ENCODE results near the gene LMBRD1. TPM values are rescaled to one million over a fixed set of nuclear protein-coding genes. Genes with fewer than 3 reads are reported as not detected.

Gene LMBRD1
- total and polyA plus RNA-seq, 2 experiments from 2014 or later = 54.3 to 88.6 TPM

GRCh38 chr6:69817358-69817757, 20.5 kb upstream of the LMBRD1 start:
- TF ChIP-seq EZH2phosphoT487 (IDR thresholded peaks at IDR 0.05; ENCODE audit: low read depth, severe bottlenecking, unreplicated experiment) (no peak), CTCF (IDR thresholded peaks at IDR 0.05; ENCODE audit: poor library complexity) (no peak), EZH2 (IDR thresholded peaks at IDR 0.05; ENCODE audit: borderline replicate concordance) (no peak)
- Histone ChIP-seq H3K27ac (no peak overlapping the region), H3K4me2 (no peak overlapping the region), H4K20me1 (ENCODE audit: insufficient read depth, poor library complexity, severe bottlenecking) (no peaks in the 10 kb centered on the region), H3K27me3 (no peaks in the 10 kb centered on the region), H3K4me3 (no peak overlapping the region), H2AFZ (no peak overlapping the region), H3K79me2 (no peaks in the 10 kb centered on the region), H3K9me2 (replicated peaks; ENCODE audit: insufficient read depth) (no peaks in the 10 kb centered on the region), H3K9me3 (ENCODE audit: low read depth) (no peaks in the 10 kb centered on the region), H3K36me3 (replicated peaks; ENCODE audit: insufficient read depth, low read depth) (no peaks in the 10 kb centered on the region), H3K4me1 (ENCODE audit: insufficient read depth) (no peaks in the 10 kb centered on the region)
- no peak for DNase-seq (ENCODE audit: low spot score)

GRCh38 chr6:69816569-69816968, 19.8 kb upstream of the LMBRD1 start:
- Histone ChIP-seq H3K4me2 (no peak overlapping the region), H4K20me1 (ENCODE audit: insufficient read depth, poor library complexity, severe bottlenecking) (no peaks in the 10 kb centered on the region), H3K27ac (no peak overlapping the region), H3K4me3 (no peak overlapping the region), H3K79me2 (no peaks in the 10 kb centered on the region), H3K9me2 (replicated peaks; ENCODE audit: insufficient read depth) (no peaks in the 10 kb centered on the region), H3K4me1 (ENCODE audit: insufficient read depth) (no peaks in the 10 kb centered on the region), H3K9me3 (ENCODE audit: low read depth) (no peaks in the 10 kb centered on the region), H3K36me3 (replicated peaks; ENCODE audit: insufficient read depth, low read depth) (no peaks in the 10 kb centered on the region), H3K27me3 (no peaks in the 10 kb centered on the region), H2AFZ (no peak overlapping the region)
- WGBS (ENCODE audit: low lambda C conversion rate, missing lambda C conversion rate) = 62% methylated on average over 3 of the region's 3 CpGs
- no peak for TF ChIP-seq EZH2phosphoT487 (IDR thresholded peaks at IDR 0.05; ENCODE audit: low read depth, severe bottlenecking, unreplicated experiment)
- TF ChIP-seq EZH2 (IDR thresholded peaks at IDR 0.05; ENCODE audit: borderline replicate concordance) = no peak
- TF ChIP-seq CTCF (IDR thresholded peaks at IDR 0.05; ENCODE audit: poor library complexity) = no peak
- no peak for DNase-seq (ENCODE audit: low spot score)

GRCh38 chr6:69816026-69816425, 19.2 kb upstream of the LMBRD1 start:
- Histone ChIP-seq H2AFZ (no peak overlapping the region), H3K4me1 (ENCODE audit: insufficient read depth) (no peaks in the 10 kb centered on the region), H3K27ac (no peak overlapping the region), H3K79me2 (no peaks in the 10 kb centered on the region), H3K36me3 (replicated peaks; ENCODE audit: insufficient read depth, low read depth) (no peaks in the 10 kb centered on the region), H3K4me3 (no peak overlapping the region), H4K20me1 (ENCODE audit: insufficient read depth, poor library complexity, severe bottlenecking) (no peaks in the 10 kb centered on the region), H3K4me2 (no peak overlapping the region), H3K9me2 (replicated peaks; ENCODE audit: insufficient read depth) (no peaks in the 10 kb centered on the region), H3K27me3 (no peaks in the 10 kb centered on the region), H3K9me3 (ENCODE audit: low read depth) (no peaks in the 10 kb centered on the region)
- WGBS (ENCODE audit: low lambda C conversion rate, missing lambda C conversion rate) = 97% methylated on average over 1 of the region's 1 CpG
- TF ChIP-seq CTCF (IDR thresholded peaks at IDR 0.05; ENCODE audit: poor library complexity) = no peak
- TF ChIP-seq EZH2 (IDR thresholded peaks at IDR 0.05; ENCODE audit: borderline replicate concordance) = no peak
- no peak for TF ChIP-seq EZH2phosphoT487 (IDR thresholded peaks at IDR 0.05; ENCODE audit: low read depth, severe bottlenecking, unreplicated experiment)
- DNase-seq (ENCODE audit: low spot score) = no peak

DNA sequence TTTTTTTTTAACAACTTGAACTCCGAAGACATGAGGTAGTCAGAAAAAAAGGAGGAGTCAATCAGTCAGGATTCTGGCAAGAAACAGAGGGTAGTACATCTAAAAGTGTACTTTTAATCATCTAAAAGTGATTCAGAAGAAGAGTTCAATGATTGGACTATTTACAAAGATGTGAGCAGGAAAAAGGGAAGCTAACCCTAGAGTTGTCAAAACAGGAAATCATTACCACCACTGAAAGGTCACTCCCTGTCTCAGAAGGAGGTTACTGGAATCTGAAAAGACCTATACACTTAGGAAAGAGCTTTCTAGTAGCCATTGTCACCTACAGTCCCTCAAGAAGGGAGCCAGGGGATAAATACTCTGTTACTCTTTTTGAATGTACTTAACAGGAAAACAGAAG, 16.7 kb upstream of the LMBRD1 start:
- no peak overlapping the region for H3K27ac ChIP-seq
- DNase-seq (ENCODE audit: low spot score) = no peak
- H3K9me2 ChIP-seq (replicated peaks; ENCODE audit: insufficient read depth) = no peaks in the 10 kb centered on the region
- H3K4me2 ChIP-seq = no peak overlapping the region
- no peaks in the 10 kb centered on the region for H3K79me2 ChIP-seq
- TF ChIP-seq EZH2 (IDR thresholded peaks at IDR 0.05; ENCODE audit: borderline replicate concordance) (no peak), CTCF (IDR thresholded peaks at IDR 0.05; ENCODE audit: poor library complexity) (no peak), EZH2phosphoT487 (IDR thresholded peaks at IDR 0.05; ENCODE audit: low read depth, severe bottlenecking, unreplicated experiment) (no peak)
- H3K9me3 ChIP-seq (ENCODE audit: low read depth) = no peaks in the 10 kb centered on the region
- H3K4me3 ChIP-seq = no peak overlapping the region
- no peaks in the 10 kb centered on the region for H3K36me3 ChIP-seq (replicated peaks; ENCODE audit: insufficient read depth, low read depth)
- no peak overlapping the region for H2AFZ ChIP-seq
- WGBS (ENCODE audit: low lambda C conversion rate, missing lambda C conversion rate) = 86% methylated on average over 1 of the region's 1 CpG
- H4K20me1 ChIP-seq (ENCODE audit: insufficient read depth, poor library complexity, severe bottlenecking) = no peaks in the 10 kb centered on the region
- no peaks in the 10 kb centered on the region for H3K4me1 ChIP-seq (ENCODE audit: insufficient read depth)
- no peaks in the 10 kb centered on the region for H3K27me3 ChIP-seq

Data from hepatocyte (in vitro differentiated cells).